Suppressor macrophage (primary cell): Measurements from ENCODE around the gene SCN4B.
A peak's percentile ranks its signal among the peaks of the same experiment; 100 is the strongest.

Experiments
- DNase-seq, 4 experiments: peaks; one replicate each; pipeline ENCODE4 v3.0.0-alpha.2; 2020 to 2022

Gene SCN4B

DNA sequence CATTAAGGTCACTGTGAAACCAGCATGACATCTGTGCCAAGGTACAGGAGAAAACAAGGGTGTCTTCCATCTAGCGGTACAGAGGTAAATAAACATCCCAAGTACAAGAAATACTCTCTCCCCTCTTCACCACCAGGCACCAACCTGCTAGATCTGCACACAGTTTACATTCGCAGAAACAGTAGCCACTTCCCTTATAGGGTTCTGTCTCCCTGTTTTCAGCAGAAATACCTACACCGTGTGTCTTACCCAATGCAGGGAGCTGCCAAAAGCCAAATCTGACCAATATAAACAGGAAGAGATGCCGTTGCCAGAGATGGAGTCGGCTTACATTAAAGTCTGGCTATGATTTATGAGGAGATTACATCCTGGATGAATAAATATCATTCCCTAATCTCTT lies 1.2 kb downstream of the SCN4B start:
- no peak for DNase-seq

- DNase-seq: no peak
These were observed 3.1 kb downstream of the SCN4B start for GRCh38 chr11:118149493-118149892.

GRCh38 chr11:118148856-118149255 lies 3.8 kb downstream of the SCN4B start:
- no peak for DNase-seq

DNA sequence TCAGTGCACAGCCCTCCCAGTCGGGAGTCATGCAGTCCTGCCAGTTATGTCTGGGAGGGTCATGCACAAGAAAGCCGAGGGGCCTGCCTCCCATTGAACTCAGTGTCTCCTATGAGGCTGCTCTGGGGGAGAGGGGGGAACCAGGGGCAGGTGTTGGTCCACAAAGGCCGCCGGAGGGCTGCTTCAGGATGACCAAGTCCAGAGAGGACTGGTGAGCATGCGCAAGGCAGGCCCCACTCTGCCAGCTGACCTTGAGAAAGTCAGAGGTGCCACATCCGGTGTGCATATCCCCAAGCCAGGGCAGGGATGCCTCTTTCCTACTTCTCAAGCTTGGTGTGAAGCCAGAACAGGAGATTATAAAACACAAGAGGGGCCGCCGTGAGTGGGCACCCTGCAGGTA lies 4.4 kb downstream of the SCN4B start:
- DNase-seq: no peak

DNA sequence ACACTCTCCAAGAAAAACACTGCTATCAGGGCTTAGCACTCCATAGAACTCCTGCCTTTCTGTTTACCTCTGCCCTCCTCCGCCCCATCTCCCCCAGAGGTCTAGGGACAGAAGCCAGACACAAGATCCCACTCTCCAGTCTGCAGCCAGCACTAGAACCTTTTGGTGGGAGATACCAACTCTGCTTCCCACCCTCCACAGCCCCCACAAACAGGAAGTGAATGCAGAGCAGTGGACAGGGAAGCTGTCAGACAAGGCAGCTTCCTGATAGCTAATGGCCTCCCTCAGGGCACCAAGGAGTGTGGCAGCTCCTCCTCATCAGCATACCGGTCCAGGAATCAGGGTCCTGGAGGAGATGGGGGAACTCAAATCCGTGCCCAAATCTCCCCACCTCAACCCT lies 5.1 kb downstream of the SCN4B start:
- peak; percentile 13 to 54 (median 48) for DNase-seq

DNA sequence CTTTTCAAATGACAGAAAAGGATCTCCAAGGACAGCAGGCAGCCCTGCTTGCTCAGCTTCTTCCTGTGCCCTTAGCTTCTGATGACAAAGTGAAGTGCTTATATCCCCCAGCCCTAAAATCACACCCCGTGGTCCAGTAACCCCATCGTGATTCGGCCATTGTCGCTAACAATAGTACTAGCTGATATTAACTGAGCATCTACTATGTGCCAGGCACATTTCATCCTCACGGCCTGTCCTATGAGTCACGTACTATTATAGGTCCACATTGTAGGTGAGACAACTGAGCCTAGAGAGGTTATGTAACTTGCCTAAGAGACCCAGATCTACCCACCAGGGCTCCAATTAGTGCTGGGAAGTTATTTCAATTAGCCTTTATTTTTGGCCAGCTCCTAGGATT lies 6.1 kb downstream of the SCN4B start:
- DNase-seq: no peak

GRCh38 chr11:118145285-118146227 lies 7.1 kb downstream of the SCN4B start:
- DNase-seq: peak; percentile 79 to 89 (median 84)

- no peak for DNase-seq
These were observed 8.0 kb downstream of the SCN4B start for GRCh38 chr11:118144301-118145268.

DNA sequence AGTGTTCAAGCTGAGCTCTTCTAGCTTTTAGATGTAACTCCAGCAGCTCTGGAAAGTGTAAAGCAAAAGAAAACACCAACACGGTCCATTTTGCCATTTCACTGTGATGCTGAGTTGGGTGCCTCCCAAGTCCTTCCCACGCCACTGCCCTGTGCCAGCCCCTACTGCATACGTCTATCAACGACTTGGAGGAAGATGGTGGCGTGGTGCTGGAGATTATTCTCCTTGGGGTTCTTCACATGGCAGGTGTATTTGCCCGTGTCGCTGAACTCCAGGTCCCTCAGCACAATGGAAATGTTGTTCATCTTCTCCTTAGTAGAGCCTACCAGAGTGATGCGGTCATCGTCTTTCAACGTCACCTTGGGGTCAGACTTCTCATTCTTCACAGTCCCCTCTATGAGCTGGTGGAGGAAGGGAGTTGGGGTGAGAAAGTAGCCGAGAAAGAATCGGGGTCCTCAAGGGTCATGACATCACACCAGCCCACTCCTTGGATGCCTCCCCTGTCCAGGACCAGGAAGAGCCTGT lies 8.9 kb downstream of the SCN4B start:
- no peak for DNase-seq

GRCh38 chr11:118142809-118143208 lies 9.8 kb downstream of the SCN4B start:
- DNase-seq: peak; percentile 73 to 88 (median 86)

DNA sequence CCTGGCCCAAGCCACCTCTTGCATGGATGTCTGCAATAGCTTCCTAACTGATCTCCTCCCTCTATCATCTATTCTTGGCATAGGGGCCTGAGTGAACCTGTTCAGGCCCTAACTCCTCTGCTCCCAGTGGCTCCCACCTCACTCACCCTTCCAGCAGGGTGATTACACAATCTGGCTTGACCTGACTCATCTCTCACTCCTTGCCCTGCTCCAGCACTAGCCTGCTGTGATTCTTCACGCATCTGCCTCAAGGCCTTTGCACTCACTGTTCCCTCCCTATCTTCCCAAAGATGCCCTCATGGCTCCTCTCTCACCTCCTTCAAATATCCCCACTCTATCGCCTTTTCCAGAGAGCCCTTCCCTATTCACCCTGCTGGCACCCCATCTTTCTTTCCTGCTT lies 10.5 kb downstream of the SCN4B start:
- peak in 3 of 4 experiments; percentile 28 to 37 (median 35) for DNase-seq

GRCh38 chr11:118139578-118139977 lies 13.0 kb downstream of the SCN4B start:
- DNase-seq: no peak

DNA sequence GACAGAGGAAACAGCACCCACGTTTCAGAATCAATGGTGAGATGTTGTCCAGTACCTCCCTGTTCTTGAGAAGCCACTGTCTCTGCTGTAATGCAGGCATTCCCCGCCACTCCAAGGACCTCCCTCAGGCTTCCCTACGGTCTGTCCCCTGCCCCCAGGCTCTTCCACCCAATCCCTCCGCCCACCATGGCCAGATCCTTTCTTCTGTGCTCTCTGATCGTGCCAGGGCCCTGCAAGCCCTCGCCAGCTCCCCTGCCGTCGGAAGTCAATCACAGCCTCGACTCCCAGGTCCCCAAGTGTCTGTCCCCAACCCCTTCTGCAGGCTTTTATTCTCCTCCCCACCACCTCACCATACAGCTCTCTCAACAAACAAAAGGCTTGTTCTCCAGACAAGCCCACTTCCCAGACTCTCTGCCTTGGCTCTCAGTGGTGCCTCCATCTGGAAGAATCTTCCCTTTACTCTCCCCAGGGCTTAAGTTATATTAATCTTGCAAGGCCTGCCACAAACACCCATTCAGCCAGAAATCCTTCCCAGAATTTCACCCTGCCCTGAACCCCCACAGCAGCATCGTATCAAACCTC lies 13.7 kb downstream of the SCN4B start:
- no peak for DNase-seq

- no peak for DNase-seq
These were observed 15.8 kb downstream of the SCN4B start for GRCh38 chr11:118136801-118137200.

GRCh38 chr11:118136341-118136740 lies 16.3 kb downstream of the SCN4B start:
- no peak for DNase-seq

DNA sequence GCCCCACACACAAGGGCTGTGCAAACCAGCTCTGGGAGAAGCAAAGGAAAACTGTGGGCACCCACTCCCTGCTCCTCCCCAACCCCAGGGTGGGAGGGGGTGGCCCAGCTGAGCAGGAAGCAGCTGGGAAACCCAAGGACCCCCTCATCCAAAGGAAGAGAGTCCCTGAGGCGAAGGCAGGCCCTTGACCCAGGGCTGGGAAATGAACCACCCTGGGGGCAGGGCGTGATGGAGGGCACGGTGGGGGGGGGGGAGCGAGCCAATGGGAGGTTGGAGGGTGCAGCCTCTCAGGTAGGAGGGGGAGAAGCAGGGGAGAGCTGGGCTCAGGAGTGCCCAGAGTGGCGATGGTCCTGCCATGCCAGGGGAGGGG lies 16.8 kb downstream of the SCN4B start:
- DNase-seq: no peak

GRCh38 chr11:118135051-118135795 lies 17.4 kb downstream of the SCN4B start:
- no peak for DNase-seq

DNA sequence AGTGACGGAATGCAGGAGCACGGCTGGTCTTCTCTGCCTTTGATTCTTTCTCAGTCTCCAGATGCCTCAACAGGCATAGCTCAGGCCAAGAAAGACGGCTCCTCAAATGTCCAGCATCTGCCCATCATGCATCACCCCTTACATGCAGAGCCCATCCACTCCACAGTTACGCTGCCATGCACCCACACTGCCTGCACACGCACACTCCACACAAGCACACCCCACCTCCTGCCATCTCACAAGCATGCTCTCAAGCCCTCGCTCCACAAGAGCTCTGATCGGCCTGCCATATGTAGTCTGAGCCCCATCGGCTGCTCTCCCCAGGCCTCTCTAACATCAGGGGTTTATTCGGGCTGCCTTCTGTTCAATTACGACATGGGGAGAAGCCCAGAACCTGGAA lies 18.8 kb downstream of the SCN4B start:
- no peak for DNase-seq

GRCh38 chr11:118132385-118133151 lies 20.1 kb downstream of the SCN4B start:
- no peak for DNase-seq

DNA sequence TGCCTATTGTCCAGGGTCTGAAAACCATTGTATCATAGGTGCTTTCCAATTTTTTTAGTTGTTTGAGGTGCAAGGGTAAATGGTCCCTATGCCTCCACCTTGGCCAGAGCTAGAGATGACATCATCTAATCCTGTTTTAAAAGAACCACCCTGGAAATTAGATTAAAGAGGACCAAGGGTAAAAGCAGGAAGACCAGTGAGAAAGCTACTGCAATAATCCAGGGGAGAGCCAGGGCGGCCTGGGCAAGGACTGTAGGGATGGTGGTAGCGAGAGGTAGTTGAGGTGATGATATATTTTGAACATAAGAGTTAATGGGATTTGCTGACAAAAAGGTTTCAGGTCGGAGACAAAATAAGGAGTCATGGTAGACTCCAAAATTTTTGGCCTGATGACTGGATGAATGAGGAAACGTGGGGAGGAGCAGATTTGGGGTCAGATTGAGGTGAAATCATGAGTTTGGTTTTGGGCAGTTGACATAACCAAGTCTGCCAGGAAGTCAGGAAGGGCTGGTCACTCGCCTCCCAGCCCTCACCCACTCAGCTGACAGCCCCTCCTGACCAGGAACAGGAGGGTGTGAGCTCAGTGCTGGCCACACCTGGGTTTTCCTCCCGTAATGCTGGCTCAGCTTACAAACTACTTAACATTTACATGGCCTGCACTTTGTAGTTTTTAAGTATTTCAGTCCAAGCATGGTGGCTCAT lies 23.0 kb downstream of the SCN4B start:
- peak; percentile 41 to 64 (median 58) for DNase-seq
